Loucy (cell line): ENCODE data around the gene COG2.

Experiments used
- H2AFZ ChIP-seq: fragments of 200-600 bp; sonication (generic); 2 replicates; pipeline ENCODE4 v1.6.0; 2016; ENCODE audit warnings: antibody characterized with exemption, mild to moderate bottlenecking, low read length, moderate library complexity
- H3F3A ChIP-seq: fragments of 200-600 bp; 2 replicates; pipeline ENCODE4 v1.6.0; 2016; ENCODE audit warnings: antibody characterized with exemption, low read depth, mild to moderate bottlenecking
- H3K27me3 ChIP-seq: fragments of 200-600 bp; sonication (generic); 2 replicates; pipeline ENCODE4 v1.6.1; 2014; ENCODE audit warnings: low read length, mild to moderate bottlenecking; ENCODE audit not compliant: insufficient read depth, poor library complexity, severe bottlenecking
- H3K36me3 ChIP-seq: fragments of 200-600 bp; sonication (generic); 2 replicates; pipeline ENCODE4 v1.6.1; 2016; ENCODE audit warnings: low read length; ENCODE audit not compliant: insufficient read depth
- H3K4me1 ChIP-seq: fragments of 200-600 bp; sonication (generic); 2 replicates; pipeline ENCODE4 v1.5.1; 2014; ENCODE audit warnings: low read length, mild to moderate bottlenecking; ENCODE audit not compliant: insufficient read depth, poor library complexity, severe bottlenecking
- H3K4me2 ChIP-seq: fragments of 200-600 bp; sonication (generic); 2 replicates; pipeline ENCODE4 v1.6.0; 2014; ENCODE audit warnings: antibody characterized with exemption, low read length, low read depth, mild to moderate bottlenecking; ENCODE audit not compliant: poor library complexity, severe bottlenecking
- H3K4me3 ChIP-seq: fragments of 200-600 bp; sonication (generic); 2 replicates; pipeline ENCODE4 v1.5.1; 2014; ENCODE audit warnings: low read length, mild to moderate bottlenecking, mixed read lengths; ENCODE audit not compliant: poor library complexity, severe bottlenecking
- H3K79me2 ChIP-seq: fragments of 200-600 bp; sonication (generic); 2 replicates; pipeline ENCODE4 v1.6.1; 2014; ENCODE audit warnings: low read length; ENCODE audit not compliant: insufficient read depth
- H3K9ac ChIP-seq: fragments of 200-600 bp; sonication (generic); 2 replicates; pipeline ENCODE4 v1.6.0; 2014; ENCODE audit warnings: mild to moderate bottlenecking, low read depth, low read length, moderate library complexity; ENCODE audit not compliant: poor library complexity, severe bottlenecking
- H3K9me2 ChIP-seq: fragments of 200-600 bp; sonication (generic); replicated peaks from 2 replicates; pipeline ENCODE4 v1.6.1; 2016; ENCODE audit warnings: low read depth, low read length, mixed read lengths
- H3K9me3 ChIP-seq: fragments of 200-600 bp; sonication (generic); 2 replicates; pipeline ENCODE4 v1.6.1; 2014; ENCODE audit warnings: mild to moderate bottlenecking, antibody characterized with exemption, low read length, low read depth; ENCODE audit not compliant: insufficient read depth
- H4K20me1 ChIP-seq: fragments of 200-600 bp; sonication (generic); 2 replicates; pipeline ENCODE4 v1.6.0; 2014; ENCODE audit warnings: antibody characterized with exemption, low read length, mild to moderate bottlenecking; ENCODE audit not compliant: insufficient read depth, poor library complexity, severe bottlenecking
- EZH2phosphoT487 ChIP-seq: fragments of 200-600 bp; IDR thresholded peaks from 2 replicates; pipeline ENCODE4 v1.6.1; 2018; ENCODE audit warnings: antibody characterized with exemption, mild to moderate bottlenecking, moderate library complexity, borderline replicate concordance
- TF ChIP-seq, protein P1 (sequence below): fragments of 200-600 bp; sonication (generic); conservative IDR thresholded peaks from 2 replicates; pipeline ENCODE4 v1.5.1; 2014; ENCODE audit warnings: mild to moderate bottlenecking, antibody characterized with exemption, low read length

The COG2 gene, protein sequence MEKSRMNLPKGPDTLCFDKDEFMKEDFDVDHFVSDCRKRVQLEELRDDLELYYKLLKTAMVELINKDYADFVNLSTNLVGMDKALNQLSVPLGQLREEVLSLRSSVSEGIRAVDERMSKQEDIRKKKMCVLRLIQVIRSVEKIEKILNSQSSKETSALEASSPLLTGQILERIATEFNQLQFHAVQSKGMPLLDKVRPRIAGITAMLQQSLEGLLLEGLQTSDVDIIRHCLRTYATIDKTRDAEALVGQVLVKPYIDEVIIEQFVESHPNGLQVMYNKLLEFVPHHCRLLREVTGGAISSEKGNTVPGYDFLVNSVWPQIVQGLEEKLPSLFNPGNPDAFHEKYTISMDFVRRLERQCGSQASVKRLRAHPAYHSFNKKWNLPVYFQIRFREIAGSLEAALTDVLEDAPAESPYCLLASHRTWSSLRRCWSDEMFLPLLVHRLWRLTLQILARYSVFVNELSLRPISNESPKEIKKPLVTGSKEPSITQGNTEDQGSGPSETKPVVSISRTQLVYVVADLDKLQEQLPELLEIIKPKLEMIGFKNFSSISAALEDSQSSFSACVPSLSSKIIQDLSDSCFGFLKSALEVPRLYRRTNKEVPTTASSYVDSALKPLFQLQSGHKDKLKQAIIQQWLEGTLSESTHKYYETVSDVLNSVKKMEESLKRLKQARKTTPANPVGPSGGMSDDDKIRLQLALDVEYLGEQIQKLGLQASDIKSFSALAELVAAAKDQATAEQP

DNA sequence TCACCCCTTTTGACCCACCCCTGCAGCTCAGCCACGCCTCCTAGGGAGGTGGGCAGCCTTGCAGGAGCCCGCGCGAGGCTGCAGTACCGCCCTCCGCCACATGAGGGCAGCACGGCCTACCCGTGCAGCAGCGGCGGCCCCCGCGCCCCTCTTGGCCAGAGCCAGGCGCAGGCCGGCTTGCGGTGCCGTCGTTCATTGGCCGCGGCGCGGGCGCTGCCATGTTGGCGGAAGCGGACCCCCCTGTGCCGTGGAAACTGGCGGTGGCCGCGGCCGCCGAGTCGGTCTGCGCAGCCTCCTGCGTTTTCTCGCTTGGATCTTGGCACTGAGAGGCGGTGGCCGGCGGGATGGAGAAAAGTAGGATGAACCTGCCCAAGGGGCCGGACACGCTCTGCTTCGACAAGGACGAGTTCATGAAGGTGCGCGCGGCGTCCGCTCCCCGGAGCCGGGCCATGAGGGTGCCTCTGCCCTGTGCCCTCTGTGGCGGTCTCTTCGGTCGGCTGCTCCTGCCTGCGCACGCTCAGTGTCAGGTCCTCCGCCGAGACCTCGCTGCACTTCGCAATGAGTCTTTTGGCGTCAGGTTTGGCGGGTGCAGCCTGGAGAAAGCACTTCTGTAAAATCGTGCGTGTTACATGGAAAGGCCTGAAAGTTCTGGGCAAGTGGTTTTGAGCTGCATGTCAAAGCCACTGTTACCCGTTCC, at the start of gene COG2:
COG2 (plus strand) TSS at position 219 of the 697 bp plus-strand sequence; CDS start at position 345, 126 bp downstream.
- Histone ChIP-seq H3K36me3 (no peaks in the 10 kb centered on the region), H3F3A (no peaks in the 10 kb centered on the region), H3K4me3 (peak within 1 kb of the TSS; percentile 78), H3K9me2 (no peaks in the 10 kb centered on the region), H3K27me3 (no peaks in the 10 kb centered on the region), H3K4me1 (peaks cover 34% of the 10 kb centered on the region), H3K79me2 (peaks cover 47% of the 10 kb centered on the region), H3K4me2 (peak within 1 kb of the TSS; percentile 86), H2AFZ (peak within 1 kb of the TSS; percentile 81), H3K9me3 (no peaks in the 10 kb centered on the region), H3K9ac (peak within 1 kb of the TSS; percentile 84), H4K20me1 (peaks cover 37% of the 10 kb centered on the region)
- no peak for TF ChIP-seq EZH2phosphoT487
- TF ChIP-seq, protein P1, sequence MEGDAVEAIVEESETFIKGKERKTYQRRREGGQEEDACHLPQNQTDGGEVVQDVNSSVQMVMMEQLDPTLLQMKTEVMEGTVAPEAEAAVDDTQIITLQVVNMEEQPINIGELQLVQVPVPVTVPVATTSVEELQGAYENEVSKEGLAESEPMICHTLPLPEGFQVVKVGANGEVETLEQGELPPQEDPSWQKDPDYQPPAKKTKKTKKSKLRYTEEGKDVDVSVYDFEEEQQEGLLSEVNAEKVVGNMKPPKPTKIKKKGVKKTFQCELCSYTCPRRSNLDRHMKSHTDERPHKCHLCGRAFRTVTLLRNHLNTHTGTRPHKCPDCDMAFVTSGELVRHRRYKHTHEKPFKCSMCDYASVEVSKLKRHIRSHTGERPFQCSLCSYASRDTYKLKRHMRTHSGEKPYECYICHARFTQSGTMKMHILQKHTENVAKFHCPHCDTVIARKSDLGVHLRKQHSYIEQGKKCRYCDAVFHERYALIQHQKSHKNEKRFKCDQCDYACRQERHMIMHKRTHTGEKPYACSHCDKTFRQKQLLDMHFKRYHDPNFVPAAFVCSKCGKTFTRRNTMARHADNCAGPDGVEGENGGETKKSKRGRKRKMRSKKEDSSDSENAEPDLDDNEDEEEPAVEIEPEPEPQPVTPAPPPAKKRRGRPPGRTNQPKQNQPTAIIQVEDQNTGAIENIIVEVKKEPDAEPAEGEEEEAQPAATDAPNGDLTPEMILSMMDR: peak; percentile 96

DNA sequence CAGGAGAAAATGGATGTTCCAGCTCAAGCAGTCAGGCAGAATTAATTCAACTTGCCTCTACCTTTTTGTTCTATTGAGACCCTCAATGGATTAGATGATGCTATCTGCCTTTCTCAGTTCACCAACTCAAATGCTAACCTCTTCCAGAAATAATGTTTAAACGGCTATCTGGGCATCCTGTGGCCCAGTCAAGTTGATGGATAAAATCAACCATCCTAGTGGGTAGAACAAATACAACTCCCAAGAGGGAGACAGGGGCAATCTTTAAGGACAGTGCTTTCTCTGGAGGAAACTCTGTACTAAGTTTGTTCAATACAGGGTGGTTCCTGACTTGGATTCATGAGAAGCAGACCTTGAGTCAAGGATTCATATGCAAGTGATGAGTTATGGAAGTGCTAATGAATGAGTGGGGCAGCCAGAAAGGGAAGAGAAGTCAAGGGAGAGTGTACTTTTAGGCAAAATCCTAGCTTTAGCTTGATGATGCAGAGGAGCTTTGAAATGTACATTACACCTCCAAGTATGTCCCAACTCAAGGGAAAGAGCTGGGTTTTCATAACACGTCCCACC, 49.4 kb upstream of the COG2 start:
- no peak overlapping the region for H3K4me2 ChIP-seq
- H3K4me1 ChIP-seq: no peaks in the 10 kb centered on the region
- no peaks in the 10 kb centered on the region for H3K36me3 ChIP-seq
- H2AFZ ChIP-seq: no peak overlapping the region
- no peaks in the 10 kb centered on the region for H4K20me1 ChIP-seq
- H3K79me2 ChIP-seq: no peaks in the 10 kb centered on the region
- no peaks in the 10 kb centered on the region for H3K27me3 ChIP-seq
- TF ChIP-seq, protein P1: no peak
- no peak for TF ChIP-seq EZH2phosphoT487
- no peak overlapping the region for H3K4me3 ChIP-seq
- H3K9ac ChIP-seq: no peak overlapping the region
- no peaks in the 10 kb centered on the region for H3K9me2 ChIP-seq
- H3K9me3 ChIP-seq: no peaks in the 10 kb centered on the region
- H3F3A ChIP-seq: no peaks in the 10 kb centered on the region

DNA sequence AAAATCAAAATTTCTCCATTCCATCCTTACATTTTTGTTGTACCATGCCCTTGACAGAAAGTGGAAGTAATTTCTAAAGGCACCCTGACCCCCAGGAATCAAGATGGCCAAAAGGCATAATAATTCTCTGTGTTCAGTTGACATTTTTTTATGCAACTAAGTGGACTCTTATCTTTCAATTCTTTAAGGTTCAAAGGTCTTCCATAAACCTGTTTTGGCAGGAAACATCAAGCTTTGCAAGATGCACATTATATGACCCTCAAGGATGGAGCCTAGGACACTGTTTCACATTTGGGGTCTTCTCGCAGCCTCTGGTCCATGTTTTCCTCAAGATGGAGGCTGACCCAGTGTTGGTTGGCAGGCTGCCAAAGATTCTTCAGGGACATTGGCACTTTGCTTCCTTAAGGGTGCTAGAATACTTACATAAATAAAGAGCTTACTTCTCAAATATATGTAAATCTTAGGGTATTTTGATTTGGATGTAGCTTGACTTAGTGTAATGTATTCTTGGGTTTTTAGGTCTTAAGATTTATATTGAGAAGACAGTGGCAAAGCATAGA, 48.0 kb upstream of the COG2 start:
- Histone ChIP-seq H3K4me3 (no peak overlapping the region), H3K9me3 (no peaks in the 10 kb centered on the region), H4K20me1 (no peaks in the 10 kb centered on the region), H3K4me1 (no peaks in the 10 kb centered on the region), H3K27me3 (no peaks in the 10 kb centered on the region), H3K79me2 (no peaks in the 10 kb centered on the region), H3K9me2 (no peaks in the 10 kb centered on the region), H3K4me2 (no peak overlapping the region), H3F3A (no peaks in the 10 kb centered on the region), H2AFZ (no peak overlapping the region), H3K36me3 (no peaks in the 10 kb centered on the region), H3K9ac (no peak overlapping the region)
- TF ChIP-seq, protein P1: no peak
- no peak for TF ChIP-seq EZH2phosphoT487
